GM13977 (cell line): ENCODE data around the gene SMYD2.
A peak's percentile ranks its signal among the peaks of the same experiment; 100 is the strongest.

Experiments used
- DNase-seq: peaks from one replicate; pipeline ENCODE4 v3.0.0; 2012; ENCODE audit warnings: low spot score
- CTCF ChIP-seq: IDR thresholded peaks from 2 replicates; pipeline ENCODE4 v1.5.1; 2012; ENCODE audit warnings: mild to moderate bottlenecking, control low read depth; ENCODE audit not compliant: insufficient read depth; ENCODE audit errors: extremely low read depth, missing control alignments
- in situ Hi-C: fragments of 300-500 bp; cut with MboI; formaldehyde crosslinking; loops from one replicate; pipeline ENCODE4 v1.12.0; 2022; ENCODE audit warnings: low sequenced_read_pairs, low pct_unique_long_range_greater_than_20kb, mixed read lengths, inconsistent platforms; ENCODE audit not compliant: unreplicated experiment

SMYD2 gene

GRCh38 chr1:214259353-214259977 is 21.5 kb upstream of the SMYD2 start:
- in situ Hi-C loops = loop anchor here (25.0 kb wide), 1 partner anchor 328 kb away; no protein-coding TSS in a partner anchor
- DNase-seq = no peak
- TF ChIP-seq CTCF = no peak

- no peak for TF ChIP-seq CTCF
- DNase-seq = no peak
- in situ Hi-C loops = loop anchor here (10.0 to 25.0 kb wide), 2 partner anchors 64 to 327 kb away; no protein-coding TSS in a partner anchor
Measured at GRCh38 chr1:214260561-214261205, 20.3 kb upstream of the SMYD2 start.

GRCh38 chr1:214261206-214262123 is 19.5 kb upstream of the SMYD2 start:
- DNase-seq = peak; percentile 51
- in situ Hi-C loops = loop anchor here (10.0 to 25.0 kb wide), 2 partner anchors 63 to 326 kb away; no protein-coding TSS in a partner anchor
- TF ChIP-seq CTCF = peak; percentile 98

GRCh38 chr1:214264196-214264595 is 16.8 kb upstream of the SMYD2 start:
- DNase-seq = no peak
- in situ Hi-C loops = loop anchor here (10.0 to 25.0 kb wide), 2 partner anchors 61 to 323 kb away; no protein-coding TSS in a partner anchor
- TF ChIP-seq CTCF = no peak

GRCh38 chr1:214264976-214265375 is 16.0 kb upstream of the SMYD2 start:
- in situ Hi-C loops = loop anchor here (10.0 to 25.0 kb wide), 2 partner anchors 60 to 322 kb away; no protein-coding TSS in a partner anchor
- no peak for TF ChIP-seq CTCF
- DNase-seq = no peak

GRCh38 chr1:214270097-214270650 is 10.8 kb upstream of the SMYD2 start:
- DNase-seq = no peak
- in situ Hi-C loops = loop anchor here (25.0 kb wide), 1 partner anchor 317 kb away; no protein-coding TSS in a partner anchor
- TF ChIP-seq CTCF = no peak
